SK-N-SH treated with all-trans-retinoic acid at 6 μM for 48 hours (cell line): ENCODE measurements around the gene SIPA1L2.

Experiments used
- ATAC-seq: fragments of 200-7000 bp; cut with Tn5 transposase; 3 replicates; pipeline ENCODE4 v1.9.1; 2020; ENCODE audit warnings: mild to moderate bottlenecking, moderate library complexity
- ARNTL ChIP-seq: fragments of 450-650 bp; formaldehyde crosslinking; IDR thresholded peaks from 2 replicates; pipeline ENCODE4 v1.5.0; 2020; ENCODE audit warnings: low read depth, mild to moderate bottlenecking, moderate library complexity, borderline replicate concordance
- CREB5 ChIP-seq: fragments of 250-450 bp; sonication (Bioruptor Pico); IDR thresholded peaks from 2 replicates; pipeline ENCODE4 v1.5.1; 2020; ENCODE audit warnings: low read depth, mild to moderate bottlenecking, moderate library complexity
- CSDC2 ChIP-seq: fragments of 250-450 bp; sonication (Bioruptor Pico); IDR thresholded peaks from 2 replicates; pipeline ENCODE4 v1.5.0; 2020; ENCODE audit warnings: mild to moderate bottlenecking, moderate library complexity
- ESRRG ChIP-seq: fragments of 250-450 bp; sonication (Bioruptor Pico); IDR thresholded peaks from 2 replicates; pipeline ENCODE4 v1.6.1; 2021; ENCODE audit warnings: mild to moderate bottlenecking
- GLIS3 ChIP-seq: fragments of 250-450 bp; sonication (Bioruptor Pico); IDR thresholded peaks from 2 replicates; pipeline ENCODE4 v1.5.0; 2020; ENCODE audit warnings: mild to moderate bottlenecking, moderate library complexity
- ISL1 ChIP-seq: fragments of 250-450 bp; sonication (Bioruptor Pico); IDR thresholded peaks from 2 replicates; pipeline ENCODE4 v2.1.2; 2022; ENCODE audit warnings: mild to moderate bottlenecking, moderate library complexity
- OSR1 ChIP-seq: fragments of 250-450 bp; sonication (Bioruptor Pico); IDR thresholded peaks from 2 replicates; pipeline ENCODE4 v1.8.0; 2022; ENCODE audit warnings: moderate library complexity, mild to moderate bottlenecking, inconsistent platforms
- PATZ1 ChIP-seq: fragments of 250-450 bp; sonication (Bioruptor Pico); IDR thresholded peaks from 2 replicates; pipeline ENCODE4 v1.8.0; 2020; ENCODE audit warnings: mild to moderate bottlenecking, moderate library complexity, borderline replicate concordance
- PPARA ChIP-seq: fragments of 250-450 bp; sonication (Bioruptor Pico); IDR thresholded peaks from 2 replicates; pipeline ENCODE4 v1.5.0; 2020; ENCODE audit warnings: mild to moderate bottlenecking, borderline replicate concordance
- TCF4 ChIP-seq: fragments of 250-450 bp; sonication (Bioruptor Pico); IDR thresholded peaks from 2 replicates; pipeline ENCODE4 v1.8.0; 2021; ENCODE audit warnings: mild to moderate bottlenecking, moderate library complexity, borderline replicate concordance
- TOX ChIP-seq: fragments of 250-450 bp; sonication (Bioruptor Pico); IDR thresholded peaks from 2 replicates; pipeline ENCODE4 v1.8.0; 2021; ENCODE audit warnings: mild to moderate bottlenecking, moderate library complexity, borderline replicate concordance
- ZC3H10 ChIP-seq: fragments of 250-450 bp; sonication (Bioruptor Pico); IDR thresholded peaks from 2 replicates; pipeline ENCODE4 v1.5.1; 2021; ENCODE audit warnings: mild to moderate bottlenecking, moderate library complexity
- ZFP3 ChIP-seq: fragments of 250-450 bp; sonication (Bioruptor Pico); IDR thresholded peaks from 2 replicates; pipeline ENCODE4 v1.5.0; 2020; ENCODE audit warnings: mild to moderate bottlenecking, moderate library complexity
- ZNF70 ChIP-seq: fragments of 450-650 bp; formaldehyde crosslinking; IDR thresholded peaks from 2 replicates; pipeline ENCODE4 v1.5.0; 2020; ENCODE audit warnings: mild to moderate bottlenecking, moderate library complexity
- ZNF8 ChIP-seq: fragments of 450-650 bp; formaldehyde crosslinking; IDR thresholded peaks from 2 replicates; pipeline ENCODE4 v1.5.0; 2020; ENCODE audit warnings: mild to moderate bottlenecking, moderate library complexity
- TF ChIP-seq, protein P1 (sequence below): fragments of 250-450 bp; sonication (Bioruptor Pico); IDR thresholded peaks from 2 replicates; pipeline ENCODE4 v1.5.1; 2021; ENCODE audit warnings: mild to moderate bottlenecking, moderate library complexity
- TF ChIP-seq, protein P2 (sequence below): fragments of 250-450 bp; sonication (Bioruptor Pico); IDR thresholded peaks from 2 replicates; pipeline ENCODE4 v1.8.0; 2021; ENCODE audit warnings: low read depth, mild to moderate bottlenecking, moderate library complexity, borderline replicate concordance
- TF ChIP-seq, protein P3 (sequence below): fragments of 250-450 bp; sonication (Bioruptor Pico); IDR thresholded peaks from 2 replicates; pipeline ENCODE4 v1.5.0; 2020; ENCODE audit warnings: mild to moderate bottlenecking, moderate library complexity

SIPA1L2 gene

GRCh38 chr1:232655746-232656085, 25.8 kb upstream of the SIPA1L2 start:
- no peak for ATAC-seq
- no peak for TF ChIP-seq PPARA
- no peak for TF ChIP-seq TCF4 (CRISPR knock-in tag)
- TF ChIP-seq ISL1 (CRISPR knock-in tag), result no peak
- no peak for TF ChIP-seq CREB5 (CRISPR knock-in tag)
- no peak for TF ChIP-seq ZNF70 (CRISPR knock-in tag)
- no peak for TF ChIP-seq ARNTL
- no peak for TF ChIP-seq TOX
- TF ChIP-seq GLIS3 (CRISPR knock-in tag), result no peak
- TF ChIP-seq ESRRG, result no peak
- TF ChIP-seq CSDC2 (CRISPR knock-in tag), result no peak
- TF ChIP-seq ZFP3, result no peak
- TF ChIP-seq, protein P1, sequence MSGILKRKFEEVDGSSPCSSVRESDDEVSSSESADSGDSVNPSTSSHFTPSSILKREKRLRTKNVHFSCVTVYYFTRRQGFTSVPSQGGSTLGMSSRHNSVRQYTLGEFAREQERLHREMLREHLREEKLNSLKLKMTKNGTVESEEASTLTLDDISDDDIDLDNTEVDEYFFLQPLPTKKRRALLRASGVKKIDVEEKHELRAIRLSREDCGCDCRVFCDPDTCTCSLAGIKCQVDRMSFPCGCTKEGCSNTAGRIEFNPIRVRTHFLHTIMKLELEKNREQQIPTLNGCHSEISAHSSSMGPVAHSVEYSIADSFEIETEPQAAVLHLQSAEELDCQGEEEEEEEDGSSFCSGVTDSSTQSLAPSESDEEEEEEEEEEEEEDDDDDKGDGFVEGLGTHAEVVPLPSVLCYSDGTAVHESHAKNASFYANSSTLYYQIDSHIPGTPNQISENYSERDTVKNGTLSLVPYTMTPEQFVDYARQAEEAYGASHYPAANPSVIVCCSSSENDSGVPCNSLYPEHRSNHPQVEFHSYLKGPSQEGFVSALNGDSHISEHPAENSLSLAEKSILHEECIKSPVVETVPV (CRISPR knock-in tag), result no peak
- TF ChIP-seq OSR1 (CRISPR knock-in tag), result no peak
- TF ChIP-seq, protein P2, sequence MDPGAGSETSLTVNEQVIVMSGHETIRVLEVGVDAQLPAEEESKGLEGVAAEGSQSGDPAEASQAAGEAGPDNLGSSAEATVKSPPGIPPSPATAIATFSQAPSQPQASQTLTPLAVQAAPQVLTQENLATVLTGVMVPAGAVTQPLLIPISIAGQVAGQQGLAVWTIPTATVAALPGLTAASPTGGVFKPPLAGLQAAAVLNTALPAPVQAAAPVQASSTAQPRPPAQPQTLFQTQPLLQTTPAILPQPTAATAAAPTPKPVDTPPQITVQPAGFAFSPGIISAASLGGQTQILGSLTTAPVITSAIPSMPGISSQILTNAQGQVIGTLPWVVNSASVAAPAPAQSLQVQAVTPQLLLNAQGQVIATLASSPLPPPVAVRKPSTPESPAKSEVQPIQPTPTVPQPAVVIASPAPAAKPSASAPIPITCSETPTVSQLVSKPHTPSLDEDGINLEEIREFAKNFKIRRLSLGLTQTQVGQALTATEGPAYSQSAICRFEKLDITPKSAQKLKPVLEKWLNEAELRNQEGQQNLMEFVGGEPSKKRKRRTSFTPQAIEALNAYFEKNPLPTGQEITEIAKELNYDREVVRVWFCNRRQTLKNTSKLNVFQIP (CRISPR knock-in tag), result no peak
- TF ChIP-seq, all 23 proteins: peak for 0

DNA sequence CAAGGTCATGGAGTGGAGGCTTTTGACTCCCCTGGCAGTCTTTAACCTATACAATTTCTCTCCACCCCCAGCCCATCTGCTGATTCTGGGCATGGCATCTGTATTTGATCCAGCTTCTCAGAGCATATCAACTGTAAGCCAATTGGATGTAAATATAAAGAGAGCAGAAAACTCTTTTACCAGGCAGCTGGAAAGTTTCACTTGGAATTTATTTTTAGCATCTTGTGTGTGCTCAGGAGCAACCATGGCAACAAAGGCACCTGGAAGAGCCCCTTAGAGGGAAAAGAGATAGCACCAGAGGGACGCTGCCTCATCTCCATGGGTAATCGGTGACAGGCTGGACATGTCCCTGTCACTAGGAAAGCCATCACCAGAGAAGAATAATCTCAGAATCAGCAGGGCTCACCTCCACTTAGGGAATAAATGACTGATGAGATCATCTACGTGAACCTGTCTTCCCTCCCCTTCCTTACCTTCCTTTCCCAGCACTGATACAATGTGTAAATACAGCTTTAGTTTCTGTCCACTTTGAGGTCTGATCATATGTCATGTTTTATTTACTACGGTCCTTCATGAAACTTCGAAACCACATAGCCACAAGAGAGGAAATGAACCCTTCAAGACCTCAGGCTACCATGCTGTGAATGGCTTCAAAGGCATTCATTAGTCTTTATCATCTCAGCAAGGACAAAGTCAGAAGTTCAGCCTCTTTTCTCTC, 25.3 kb upstream of the SIPA1L2 start:
- TF ChIP-seq ESRRG, result no peak
- TF ChIP-seq CREB5 (CRISPR knock-in tag), result no peak
- TF ChIP-seq ZNF8, result no peak
- TF ChIP-seq, protein P2 (CRISPR knock-in tag), result no peak
- TF ChIP-seq OSR1 (CRISPR knock-in tag), result no peak
- TF ChIP-seq, protein P3, sequence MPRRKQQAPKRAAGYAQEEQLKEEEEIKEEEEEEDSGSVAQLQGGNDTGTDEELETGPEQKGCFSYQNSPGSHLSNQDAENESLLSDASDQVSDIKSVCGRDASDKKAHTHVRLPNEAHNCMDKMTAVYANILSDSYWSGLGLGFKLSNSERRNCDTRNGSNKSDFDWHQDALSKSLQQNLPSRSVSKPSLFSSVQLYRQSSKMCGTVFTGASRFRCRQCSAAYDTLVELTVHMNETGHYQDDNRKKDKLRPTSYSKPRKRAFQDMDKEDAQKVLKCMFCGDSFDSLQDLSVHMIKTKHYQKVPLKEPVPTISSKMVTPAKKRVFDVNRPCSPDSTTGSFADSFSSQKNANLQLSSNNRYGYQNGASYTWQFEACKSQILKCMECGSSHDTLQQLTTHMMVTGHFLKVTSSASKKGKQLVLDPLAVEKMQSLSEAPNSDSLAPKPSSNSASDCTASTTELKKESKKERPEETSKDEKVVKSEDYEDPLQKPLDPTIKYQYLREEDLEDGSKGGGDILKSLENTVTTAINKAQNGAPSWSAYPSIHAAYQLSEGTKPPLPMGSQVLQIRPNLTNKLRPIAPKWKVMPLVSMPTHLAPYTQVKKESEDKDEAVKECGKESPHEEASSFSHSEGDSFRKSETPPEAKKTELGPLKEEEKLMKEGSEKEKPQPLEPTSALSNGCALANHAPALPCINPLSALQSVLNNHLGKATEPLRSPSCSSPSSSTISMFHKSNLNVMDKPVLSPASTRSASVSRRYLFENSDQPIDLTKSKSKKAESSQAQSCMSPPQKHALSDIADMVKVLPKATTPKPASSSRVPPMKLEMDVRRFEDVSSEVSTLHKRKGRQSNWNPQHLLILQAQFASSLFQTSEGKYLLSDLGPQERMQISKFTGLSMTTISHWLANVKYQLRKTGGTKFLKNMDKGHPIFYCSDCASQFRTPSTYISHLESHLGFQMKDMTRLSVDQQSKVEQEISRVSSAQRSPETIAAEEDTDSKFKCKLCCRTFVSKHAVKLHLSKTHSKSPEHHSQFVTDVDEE, result no peak
- no peak for TF ChIP-seq PATZ1
- TF ChIP-seq, all 23 proteins: peak for 0
- no peak for ATAC-seq

DNA sequence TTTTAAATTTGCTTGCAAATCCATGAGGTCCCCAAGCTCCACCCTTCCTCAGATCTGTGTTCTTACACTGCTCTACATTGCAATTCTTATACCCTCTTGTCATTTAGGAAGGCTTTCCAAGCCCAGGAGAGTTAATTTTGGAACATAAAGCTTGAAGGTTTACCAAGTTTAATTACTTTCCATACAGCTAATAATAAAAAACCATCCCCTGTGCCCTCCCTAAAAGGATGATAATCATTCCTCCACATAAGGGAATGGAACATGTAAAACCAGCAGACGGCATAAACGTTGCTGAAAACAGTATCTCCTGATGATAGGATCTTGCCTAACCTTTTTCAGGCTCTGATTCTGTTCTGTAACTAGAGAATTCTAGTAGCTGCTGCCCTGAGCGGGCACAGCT, 23.9 kb upstream of the SIPA1L2 start:
- ATAC-seq, result no peak
- no peak for TF ChIP-seq CREB5 (CRISPR knock-in tag)
- TF ChIP-seq, protein P2 (CRISPR knock-in tag), result no peak
- TF ChIP-seq ZNF70 (CRISPR knock-in tag), result no peak
- TF ChIP-seq ZC3H10 (CRISPR knock-in tag), result no peak
- TF ChIP-seq, protein P3, result no peak
- no peak for TF ChIP-seq ZNF8
